Ectodermal cell (in vitro differentiated cells): ENCODE results near the gene TEAD3.

ENCODE experiments used
- H3K27ac ChIP-seq: 2 replicates; pipeline ENCODE4 v1.7.0; 2013; ENCODE audit warnings: mild to moderate bottlenecking, low read depth, low read length; ENCODE audit not compliant: insufficient read depth, poor library complexity, severe bottlenecking
- H3K27me3 ChIP-seq: 2 replicates; pipeline ENCODE4 v1.7.0; 2013; ENCODE audit warnings: mild to moderate bottlenecking, low read length; ENCODE audit not compliant: insufficient read depth, control insufficient read depth, poor library complexity, severe bottlenecking
- H3K36me3 ChIP-seq: one replicate; pipeline ENCODE4 v1.7.0; 2013; ENCODE audit warnings: low read length; ENCODE audit not compliant: control insufficient read depth, insufficient read depth
- H3K4me1 ChIP-seq: one replicate; pipeline ENCODE4 v1.7.0; 2013; ENCODE audit warnings: low read length; ENCODE audit not compliant: control insufficient read depth, insufficient read depth
- H3K4me3 ChIP-seq: 2 replicates; pipeline ENCODE4 v1.7.0; 2013; ENCODE audit warnings: low read depth, low read length, control low read depth; ENCODE audit not compliant: insufficient read depth
- H3K9me3 ChIP-seq: 2 replicates; pipeline ENCODE4 v1.7.0; 2013; ENCODE audit warnings: mild to moderate bottlenecking, low read length, moderate library complexity; ENCODE audit not compliant: control insufficient read depth
- WGBS, 2 experiments: methylation state at CpG; one replicate each; pipeline ENCODE4 v1.1.7; 2013; ENCODE audit warnings: missing lambda C conversion rate in 2 of 2; 5-methylcytosine and 5-hydroxymethylcytosine counted together

TEAD3 gene

GRCh38 chr6:35514587-35514986 is 17.7 kb upstream of the TEAD3 start:
- Histone ChIP-seq H3K4me1 (peaks cover 10% of the 10 kb centered on the region), H3K27ac (no peak overlapping the region), H3K27me3 (no peaks in the 10 kb centered on the region), H3K4me3 (no peak overlapping the region), H3K36me3 (no peaks in the 10 kb centered on the region), H3K9me3 (no peaks in the 10 kb centered on the region)
- WGBS, 2 experiments, result 88 to 92% methylated on average over 4 of the region's 4 CpGs

GRCh38 chr6:35512740-35513139 is 15.9 kb upstream of the TEAD3 start, which contains the start of gene TULP1:
TULP1 (minus strand) TSS chr6:35512896; CDS start chr6:35512858, 38 bp downstream.
- H3K36me3 ChIP-seq, result no peaks in the 10 kb centered on the region
- no peaks in the 10 kb centered on the region for H3K9me3 ChIP-seq
- no peaks in the 10 kb centered on the region for H3K27me3 ChIP-seq
- H3K4me3 ChIP-seq, result no peak within 1 kb of the TSS
- 55 to 57% methylated on average over 9 to 10 of the region's 10 CpGs for WGBS, 2 experiments
- peaks cover 16% of the 10 kb centered on the region for H3K4me1 ChIP-seq
- H3K27ac ChIP-seq, result no peak within 1 kb of the TSS

- Histone ChIP-seq H3K9me3 (no peaks in the 10 kb centered on the region), H3K27ac (no peak overlapping the region), H3K36me3 (no peaks in the 10 kb centered on the region), H3K4me3 (no peak overlapping the region), H3K4me1 (peaks cover 16% of the 10 kb centered on the region), H3K27me3 (no peaks in the 10 kb centered on the region)
- WGBS, 2 experiments, result 61 to 78% methylated on average over 24 to 25 of the region's 26 CpGs
These were observed 15.1 kb upstream of the TEAD3 start for GRCh38 chr6:35512006-35512405.

- no peaks in the 10 kb centered on the region for H3K27me3 ChIP-seq
- H3K27ac ChIP-seq, result no peak overlapping the region
- no peaks in the 10 kb centered on the region for H3K9me3 ChIP-seq
- no peaks in the 10 kb centered on the region for H3K36me3 ChIP-seq
- peaks cover 16% of the 10 kb centered on the region for H3K4me1 ChIP-seq
- no peak overlapping the region for H3K4me3 ChIP-seq
- 84 to 87% methylated on average over 32 of the region's 32 CpGs for WGBS, 2 experiments
These were observed 14.7 kb upstream of the TEAD3 start for GRCh38 chr6:35511562-35511941.

- no peak overlapping the region for H3K4me3 ChIP-seq
- H3K4me1 ChIP-seq, result peaks cover 18% of the 10 kb centered on the region
- no peaks in the 10 kb centered on the region for H3K27me3 ChIP-seq
- H3K36me3 ChIP-seq, result no peaks in the 10 kb centered on the region
- WGBS, 2 experiments, result 80 to 85% methylated on average over 7 of the region's 7 CpGs
- no peaks in the 10 kb centered on the region for H3K9me3 ChIP-seq
- H3K27ac ChIP-seq, result no peak overlapping the region
These were observed 14.2 kb upstream of the TEAD3 start for GRCh38 chr6:35510916-35511561.

- H3K9me3 ChIP-seq, result no peaks in the 10 kb centered on the region
- peaks cover 20% of the 10 kb centered on the region for H3K4me1 ChIP-seq
- no peak overlapping the region for H3K4me3 ChIP-seq
- 55 to 58% methylated on average over 5 of the region's 5 CpGs for WGBS, 2 experiments
- H3K27ac ChIP-seq, result no peak overlapping the region
- peaks cover 4% of the 10 kb centered on the region for H3K27me3 ChIP-seq
- no peaks in the 10 kb centered on the region for H3K36me3 ChIP-seq
These were observed 11.7 kb upstream of the TEAD3 start for GRCh38 chr6:35508542-35508941.

- H3K36me3 ChIP-seq, result no peaks in the 10 kb centered on the region
- no peak overlapping the region for H3K4me3 ChIP-seq
- H3K27ac ChIP-seq, result no peak overlapping the region
- H3K4me1 ChIP-seq, result peaks cover 20% of the 10 kb centered on the region
- peaks cover 4% of the 10 kb centered on the region for H3K27me3 ChIP-seq
- H3K9me3 ChIP-seq, result no peaks in the 10 kb centered on the region
- 83 to 85% methylated on average over 2 of the region's 2 CpGs for WGBS, 2 experiments
These were observed 11.1 kb upstream of the TEAD3 start for GRCh38 chr6:35508027-35508426.

- H3K4me1 ChIP-seq, result peaks cover 17% of the 10 kb centered on the region
- H3K27ac ChIP-seq, result no peak overlapping the region
- peaks cover 4% of the 10 kb centered on the region for H3K27me3 ChIP-seq
- no peaks in the 10 kb centered on the region for H3K36me3 ChIP-seq
- H3K9me3 ChIP-seq, result no peaks in the 10 kb centered on the region
- WGBS, 2 experiments, result 90 to 95% methylated on average over 2 of the region's 2 CpGs
- H3K4me3 ChIP-seq, result no peak overlapping the region
These were observed 10.3 kb upstream of the TEAD3 start for GRCh38 chr6:35507221-35507620.

GRCh38 chr6:35506536-35506935 is 9.7 kb upstream of the TEAD3 start:
- 95 to 96% methylated on average over 2 to 3 of the region's 3 CpGs for WGBS, 2 experiments
- Histone ChIP-seq H3K4me3 (no peak overlapping the region), H3K4me1 (peaks cover 14% of the 10 kb centered on the region), H3K9me3 (no peaks in the 10 kb centered on the region), H3K27ac (no peak overlapping the region), H3K27me3 (peaks cover 4% of the 10 kb centered on the region), H3K36me3 (no peaks in the 10 kb centered on the region)

- no peak overlapping the region for H3K27ac ChIP-seq
- H3K4me3 ChIP-seq, result no peak overlapping the region
- 51 to 53% methylated on average over 21 of the region's 21 CpGs for WGBS, 2 experiments
These were observed 9.1 kb upstream of the TEAD3 start for GRCh38 chr6:35505999-35506412.

More at GRCh38 chr6:35505999-35506412, 9.1 kb upstream of the TEAD3 start:
- no peaks in the 10 kb centered on the region for H3K9me3 ChIP-seq
- peaks cover 4% of the 10 kb centered on the region for H3K27me3 ChIP-seq
- no peaks in the 10 kb centered on the region for H3K36me3 ChIP-seq
- peaks cover 10% of the 10 kb centered on the region for H3K4me1 ChIP-seq
